Hematopoietic multipotent progenitor cell treated with erythropoietin and hydrocortisone succinate and interleukin-3 and kit ligand, for 6 days (in vitro differentiated cells): Measurements from ENCODE around the gene GTF3C5.

ENCODE experiments used
- DNase-seq: peaks from one replicate; pipeline ENCODE4 v3.0.0-alpha.2; 2015

GTF3C5 gene

GRCh38 chr9:133030317-133031129 lies at the start of gene GTF3C5:
TSS of gene GTF3C5 (plus strand) at chr9:133030997. CDS start at chr9:133031012, 15 bp downstream.
- peak; percentile 100 for DNase-seq

- peak; percentile 69 for DNase-seq
Measured at GRCh38 chr9:132982458-132982857, 48.3 kb upstream of the GTF3C5 start.

GRCh38 chr9:132983491-132984201 lies 47.2 kb upstream of the GTF3C5 start:
- peak; percentile 49 for DNase-seq

GRCh38 chr9:132984202-132985070 lies 46.4 kb upstream of the GTF3C5 start:
- DNase-seq = peak; percentile 96

GRCh38 chr9:132985071-132985350 lies 45.8 kb upstream of the GTF3C5 start:
- DNase-seq = no peak

GRCh38 chr9:132985489-132985888 lies 45.3 kb upstream of the GTF3C5 start:
- DNase-seq = peak; percentile 10

- DNase-seq = peak; percentile 37
Measured at GRCh38 chr9:132986114-132986513, 44.7 kb upstream of the GTF3C5 start.

GRCh38 chr9:132986640-132987620 lies 43.9 kb upstream of the GTF3C5 start:
- DNase-seq = peak; percentile 60

GRCh38 chr9:132988244-132989013 lies 42.4 kb upstream of the GTF3C5 start:
- DNase-seq = no peak

GRCh38 chr9:132989014-132989310 lies 41.8 kb upstream of the GTF3C5 start:
- DNase-seq = no peak

- peak; percentile 18 for DNase-seq
Measured at GRCh38 chr9:132989414-132989996, 41.3 kb upstream of the GTF3C5 start.

GRCh38 chr9:132989998-132990557 lies 40.7 kb upstream of the GTF3C5 start:
- DNase-seq = peak; percentile 63

GRCh38 chr9:132990781-132991180 lies 40.0 kb upstream of the GTF3C5 start:
- DNase-seq = no peak

- peak; percentile 78 for DNase-seq
Measured at GRCh38 chr9:132991351-132992300, 39.2 kb upstream of the GTF3C5 start.

GRCh38 chr9:132993511-132993939 lies 37.3 kb upstream of the GTF3C5 start:
- DNase-seq = peak; percentile 64

- DNase-seq = peak; percentile 98
Measured at GRCh38 chr9:132994410-132995120, 36.2 kb upstream of the GTF3C5 start.

- no peak for DNase-seq
Measured at GRCh38 chr9:132995121-132995420, 35.7 kb upstream of the GTF3C5 start.

- DNase-seq = peak; percentile 42
Measured at GRCh38 chr9:132995879-132996278, 34.9 kb upstream of the GTF3C5 start.

- peak; percentile 79 for DNase-seq
Measured at GRCh38 chr9:132996526-132996925, 34.3 kb upstream of the GTF3C5 start.
